ENCODE data around the gene CHURC1. TPM values are rescaled to one million over a fixed set of nuclear protein-coding genes. Genes with fewer than 3 reads are reported as not detected.

Gene CHURC1
- total and polyA plus RNA-seq, 2 of the 13 experiments (the other 11 are each of a cell fraction or from before 2014, with no cell fraction given) = 41.1 to 74.4 TPM

GRCh38 chr14:64923015-64923414 is 8.8 kb downstream of the CHURC1 start:
- H3K4me3 ChIP-seq (replicated peaks in 1 of 3; ENCODE audit: insufficient read depth in 1 of 3, low read depth in 2 of 3, low read length in 3 of 3) = no peak overlapping the region
- H3K79me2 ChIP-seq (ENCODE audit: insufficient read depth, low read length) = peaks cover 3% of the 10 kb centered on the region
- ChIA-PET CTCF (ENCODE audit: low intra/inter-chr PET ratio, low total read pairs) (no interaction called here), POLR2A (no interaction called here)
- DNase-seq (ENCODE audit: low spot score) = no peak
- no peaks in the 10 kb centered on the region for H3K27me3 ChIP-seq (ENCODE audit: control insufficient read depth in 1 of 2, insufficient read depth in 2 of 2, low read length in 2 of 2)
- H4K20me1 ChIP-seq (ENCODE audit: insufficient read depth, low read length) = no peaks in the 10 kb centered on the region
- H3K4me2 ChIP-seq (ENCODE audit: low read depth, low read length) = no peak overlapping the region
- no TSS peak for BruUV-seq (replicated peaks)
- ATAC-seq = no peak
- intact Hi-C loops (cut with micrococcal nuclease; ENCODE audit: unreplicated experiment) = no loop called here
- in situ Hi-C loops (cut with HindIII; ENCODE audit: extremely low pct_ligation_motif_present, low pct_unique_long_range_greater_than_20kb) = no loop called here
- 92% methylated on average over 3 of the region's 3 CpGs for WGBS (ENCODE audit: low lambda C conversion rate)
- H3K9ac ChIP-seq (ENCODE audit: insufficient read depth, low read depth, low read length) = no peak overlapping the region
- no peak overlapping the region for H3K27ac ChIP-seq (ENCODE audit: extremely low read length, insufficient read depth, low read length)
- H3K4me1 ChIP-seq (ENCODE audit: insufficient read depth, low read length) = peaks cover 18% of the 10 kb centered on the region
- no peak overlapping the region for H2AFZ ChIP-seq (ENCODE audit: low read length)
- peaks cover 7 to 34% of the 10 kb centered on the region in 2 experiments for H3K36me3 ChIP-seq (replicated peaks in 1 of 2; ENCODE audit: control insufficient read depth in 1 of 2, insufficient read depth in 2 of 2, low read length in 2 of 2)
- no peaks in the 10 kb centered on the region for H3K9me3 ChIP-seq (ENCODE audit: low read length)
- TF ChIP-seq KDM5A (IDR thresholded peaks at IDR 0.05; ENCODE audit: borderline replicate concordance, low read length) = no peak
- TF ChIP-seq ZNF484 (CRISPR knock-in tag; IDR thresholded peaks at IDR 0.05; ENCODE audit: borderline replicate concordance, low read depth) = no peak
- TF ChIP-seq FOXJ3 (CRISPR knock-in tag; IDR thresholded peaks at IDR 0.05; ENCODE audit: borderline replicate concordance) = no peak
- peak; percentile 59; the same call in 1 of the 2 replicates for TF ChIP-seq ZNF121 (CRISPR knock-in tag; IDR thresholded peaks at IDR 0.05)
- TF ChIP-seq SP140L (CRISPR knock-in tag; IDR thresholded peaks at IDR 0.05; ENCODE audit: borderline replicate concordance) = no peak
- FAIRE-seq = no peak

DNA sequence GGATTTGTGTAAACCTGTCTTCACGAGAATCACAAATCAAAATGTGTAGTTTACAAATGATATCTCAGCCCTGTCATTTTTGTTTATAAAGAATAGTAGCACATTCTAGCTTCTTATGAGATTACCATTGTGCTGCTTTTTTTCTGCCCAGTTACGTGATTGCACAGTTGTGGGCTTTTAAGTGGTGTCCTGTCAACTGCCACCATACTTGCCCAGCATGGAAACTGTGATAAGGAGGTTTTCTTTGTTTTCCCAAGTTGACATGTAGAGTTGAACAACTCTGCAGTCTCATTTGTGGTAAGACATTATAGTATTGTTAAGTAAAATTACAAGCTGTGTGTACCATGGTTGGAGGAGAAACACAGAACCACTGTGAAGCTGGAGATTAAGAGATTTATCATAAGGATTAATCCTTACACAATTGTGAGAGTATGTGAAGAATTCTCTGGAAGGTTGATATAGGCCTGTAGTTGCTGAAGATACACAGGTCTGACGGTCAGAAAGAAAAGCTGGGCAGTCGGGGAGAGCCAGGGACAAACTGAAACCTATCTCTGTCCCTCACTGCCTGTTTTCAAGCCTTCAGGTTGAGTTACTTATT is 12.2 kb downstream of the CHURC1 start:
- in situ Hi-C loops (cut with HindIII; ENCODE audit: extremely low pct_ligation_motif_present, low pct_unique_long_range_greater_than_20kb) (no loop called here), intact Hi-C loops (cut with micrococcal nuclease; ENCODE audit: unreplicated experiment) (no loop called here)
- no peak for FAIRE-seq
- no peaks in the 10 kb centered on the region for H3K9me3 ChIP-seq (ENCODE audit: low read length)
- H3K79me2 ChIP-seq (ENCODE audit: insufficient read depth, low read length) = no peaks in the 10 kb centered on the region
- no peaks in the 10 kb centered on the region for H3K27me3 ChIP-seq (ENCODE audit: control insufficient read depth in 1 of 2, insufficient read depth in 2 of 2, low read length in 2 of 2)
- peaks cover 12 to 47% of the 10 kb centered on the region in 2 experiments for H3K36me3 ChIP-seq (replicated peaks in 1 of 2; ENCODE audit: control insufficient read depth in 1 of 2, insufficient read depth in 2 of 2, low read length in 2 of 2)
- ChIA-PET CTCF (ENCODE audit: low intra/inter-chr PET ratio, low total read pairs) (no interaction called here), POLR2A (no interaction called here)
- no peak for ATAC-seq
- H3K4me1 ChIP-seq (ENCODE audit: insufficient read depth, low read length) = peaks cover 17% of the 10 kb centered on the region
- H3K9ac ChIP-seq (ENCODE audit: insufficient read depth, low read depth, low read length) = no peak overlapping the region
- H3K4me2 ChIP-seq (ENCODE audit: low read depth, low read length) = no peak overlapping the region
- WGBS (ENCODE audit: low lambda C conversion rate) = 93% methylated on average over 4 of the region's 4 CpGs
- TF ChIP-seq MYC (CRISPR knock-in tag; IDR thresholded peaks at IDR 0.05; ENCODE audit: borderline replicate concordance) (no peak), ZNF543 (CRISPR knock-in tag; IDR thresholded peaks at IDR 0.05) (no peak), ZNF33A (CRISPR knock-in tag; IDR thresholded peaks at IDR 0.05; ENCODE audit: borderline replicate concordance) (no peak), ZNF691 (CRISPR knock-in tag; IDR thresholded peaks at IDR 0.05; ENCODE audit: borderline replicate concordance, low read depth) (no peak), ZNF710 (CRISPR knock-in tag; IDR thresholded peaks at IDR 0.05; ENCODE audit: borderline replicate concordance) (no peak), FLYWCH1 (CRISPR knock-in tag; IDR thresholded peaks at IDR 0.05) (no peak)
- TF ChIP-seq, protein P1, sequence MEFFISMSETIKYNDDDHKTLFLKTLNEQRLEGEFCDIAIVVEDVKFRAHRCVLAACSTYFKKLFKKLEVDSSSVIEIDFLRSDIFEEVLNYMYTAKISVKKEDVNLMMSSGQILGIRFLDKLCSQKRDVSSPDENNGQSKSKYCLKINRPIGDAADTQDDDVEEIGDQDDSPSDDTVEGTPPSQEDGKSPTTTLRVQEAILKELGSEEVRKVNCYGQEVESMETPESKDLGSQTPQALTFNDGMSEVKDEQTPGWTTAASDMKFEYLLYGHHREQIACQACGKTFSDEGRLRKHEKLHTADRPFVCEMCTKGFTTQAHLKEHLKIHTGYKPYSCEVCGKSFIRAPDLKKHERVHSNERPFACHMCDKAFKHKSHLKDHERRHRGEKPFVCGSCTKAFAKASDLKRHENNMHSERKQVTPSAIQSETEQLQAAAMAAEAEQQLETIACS (CRISPR knock-in tag; IDR thresholded peaks at IDR 0.05) = no peak
- no peaks in the 10 kb centered on the region for H4K20me1 ChIP-seq (ENCODE audit: insufficient read depth, low read length)
- H3K4me3 ChIP-seq (replicated peaks in 1 of 3; ENCODE audit: insufficient read depth in 1 of 3, low read depth in 2 of 3, low read length in 3 of 3) = no peak overlapping the region
- DNase-seq (ENCODE audit: low spot score) = no peak
- BruUV-seq (replicated peaks) = no TSS peak
- H2AFZ ChIP-seq (ENCODE audit: low read length) = no peak overlapping the region
- no peak overlapping the region for H3K27ac ChIP-seq (ENCODE audit: extremely low read length, insufficient read depth, low read length)
